Measurements from ENCODE around the gene CKS1B. TPM values are rescaled to one million over a fixed set of nuclear protein-coding genes. Genes with fewer than 3 reads are reported as not detected.
"Not testable (repeated sequence)": the region's sequence is repeated elsewhere in the genome, so short reads cannot be mapped to it uniquely, and the experiment has no call there.

The CKS1B gene
- total RNA-seq, 1 experiment from 2014 or later = 259 TPM

GRCh38 chr1:154994269-154994587 lies 19.7 kb downstream of the CKS1B start:
- ChIA-PET CTCF (interaction anchor here (0.6 to 1.8 kb wide), 7 partner anchors 11 to 1031 kb away, joined by 3 to 8 read pairs (median 6); partner anchors contain the start of genes FLAD1, PBXIP1, PYGO2 and SLC39A1), POLR2A (interaction anchor here (1.2 to 1.5 kb wide), 3 partner anchors 11 to 33 kb away, joined by 6 to 14 read pairs (median 7); partner anchors contain the start of genes CKS1B, FLAD1 and PYGO2)
- H3K4me1 ChIP-seq = 0 out of 2 replicates have a peak, but pooled peaks cover 11% of the 10 kb centered on the region
- BruUV-seq (replicated peaks) = no TSS peak
- H3K4me3 ChIP-seq (ENCODE audit: low read depth, low read length) = no peak overlapping the region
- intact Hi-C loops (cut with micrococcal nuclease; ENCODE audit: unreplicated experiment) = no loop called here
- H3K27ac Mint-ChIP-seq (ENCODE audit: unreplicated experiment) = peak overlapping the region; percentile 48
- DNase-seq = no peak
- TF ChIP-seq CTCF (IDR thresholded peaks at IDR 0.05; ENCODE audit: insufficient read depth in 1 of 2, low read depth in 1 of 2, low read length in 1 of 2, severe bottlenecking in 1 of 2, unreplicated experiment in 1 of 2) = no peak
- H3K9me3 Mint-ChIP-seq (ENCODE audit: unreplicated experiment) = no peaks in the 10 kb centered on the region
- peaks cover 26% of the 10 kb centered on the region for H3K4me1 Mint-ChIP-seq (ENCODE audit: low read depth, unreplicated experiment)
- H3K36me3 ChIP-seq (ENCODE audit: control insufficient read depth, insufficient read depth, low read length) = peaks cover 3% of the 10 kb centered on the region; the same call in 1 of the 2 replicates
- H3K27me3 ChIP-seq (replicated peaks; ENCODE audit: control insufficient read depth, insufficient read depth, low read length) = no peaks in the 10 kb centered on the region
- H3K9me3 ChIP-seq = no peaks in the 10 kb centered on the region
- peaks cover 21% of the 10 kb centered on the region for H3K36me3 Mint-ChIP-seq (ENCODE audit: insufficient read depth, unreplicated experiment)
- H3K27me3 Mint-ChIP-seq (ENCODE audit: insufficient read depth, unreplicated experiment) = no peaks in the 10 kb centered on the region
- H3K4me3 Mint-ChIP-seq (ENCODE audit: unreplicated experiment) = no peak overlapping the region

GRCh38 chr1:154994591-154994990 lies 20.1 kb downstream of the CKS1B start:
- Mint-ChIP-seq H3K9me3 (ENCODE audit: unreplicated experiment) (no peaks in the 10 kb centered on the region), H3K4me1 (ENCODE audit: low read depth, unreplicated experiment) (peaks cover 26% of the 10 kb centered on the region), H3K36me3 (ENCODE audit: insufficient read depth, unreplicated experiment) (peaks cover 21% of the 10 kb centered on the region), H3K27me3 (ENCODE audit: insufficient read depth, unreplicated experiment) (no peaks in the 10 kb centered on the region), H3K27ac (ENCODE audit: unreplicated experiment) (peak overlapping the region; percentile 48), H3K4me3 (ENCODE audit: unreplicated experiment) (no peak overlapping the region)
- H3K4me1 ChIP-seq = 0 out of 2 replicates have a peak, but pooled peaks cover 11% of the 10 kb centered on the region
- peaks cover 2% of the 10 kb centered on the region; the same call in 1 of the 2 replicates for H3K36me3 ChIP-seq (ENCODE audit: control insufficient read depth, insufficient read depth, low read length)
- no peaks in the 10 kb centered on the region for H3K27me3 ChIP-seq (replicated peaks; ENCODE audit: control insufficient read depth, insufficient read depth, low read length)
- ChIA-PET CTCF (interaction anchor here (0.6 to 1.6 kb wide), 6 partner anchors 11 to 1031 kb away, joined by 3 to 8 read pairs (median 6); partner anchors contain the start of genes FLAD1, PBXIP1, PYGO2 and SLC39A1), POLR2A (interaction anchor here (0.7 to 1.4 kb wide), 3 partner anchors 12 to 33 kb away, joined by 3 to 7 read pairs (median 6); partner anchors contain the start of genes FLAD1 and PYGO2)
- H3K9me3 ChIP-seq = no peaks in the 10 kb centered on the region
- intact Hi-C loops (cut with micrococcal nuclease; ENCODE audit: unreplicated experiment) = no loop called here
- DNase-seq = no peak
- no TSS peak for BruUV-seq (replicated peaks)
- TF ChIP-seq CTCF (IDR thresholded peaks at IDR 0.05; ENCODE audit: insufficient read depth in 1 of 2, low read depth in 1 of 2, low read length in 1 of 2, severe bottlenecking in 1 of 2, unreplicated experiment in 1 of 2) = no peak
- H3K4me3 ChIP-seq (ENCODE audit: low read depth, low read length) = no peak overlapping the region

GRCh38 chr1:154995301-154995983 lies 21.0 kb downstream of the CKS1B start:
- H3K27me3 Mint-ChIP-seq (ENCODE audit: insufficient read depth, unreplicated experiment); H3K9me3 ChIP-seq; H3K9me3 Mint-ChIP-seq (ENCODE audit: unreplicated experiment); H3K27ac Mint-ChIP-seq (ENCODE audit: unreplicated experiment); H3K4me3 Mint-ChIP-seq (ENCODE audit: unreplicated experiment); H3K4me3 ChIP-seq (ENCODE audit: low read depth, low read length); H3K36me3 ChIP-seq (ENCODE audit: control insufficient read depth, insufficient read depth, low read length); H3K27me3 ChIP-seq (replicated peaks; ENCODE audit: control insufficient read depth, insufficient read depth, low read length); BruUV-seq (replicated peaks): not testable (repeated sequence)
- TF ChIP-seq CTCF (IDR thresholded peaks at IDR 0.05; ENCODE audit: insufficient read depth in 1 of 2, low read depth in 1 of 2, low read length in 1 of 2, severe bottlenecking in 1 of 2, unreplicated experiment in 1 of 2) = peak; percentile 28 to 73
- 0 out of 2 replicates have a peak, but pooled peaks cover 11% of the 10 kb centered on the region for H3K4me1 ChIP-seq
- POLR2A ChIA-PET = interaction anchor here (0.7 to 1.8 kb wide), 3 partner anchors 12 to 22 kb away, joined by 3 to 5 read pairs (median 4); partner anchors contain the start of gene FLAD1
- Mint-ChIP-seq H3K36me3 (ENCODE audit: insufficient read depth, unreplicated experiment) (peaks cover 24% of the 10 kb centered on the region), H3K4me1 (ENCODE audit: low read depth, unreplicated experiment) (peaks cover 26% of the 10 kb centered on the region)
- DNase-seq = peak; percentile 78 to 80
- intact Hi-C loops (cut with micrococcal nuclease; ENCODE audit: unreplicated experiment) = loop anchor here (1.0 kb wide), 1 partner anchor 34 kb away; the partner anchor contains the start of gene PYGO2
- CTCF ChIA-PET = interaction anchor here (0.7 to 1.4 kb wide), 7 partner anchors 12 to 89 kb away, joined by 3 to 9 read pairs (median 6); partner anchors contain the start of genes FLAD1 and SHC1
